ENCODE measurements around the gene ABHD6.
A peak's percentile ranks its signal among the peaks of the same experiment; 100 is the strongest.
"Not testable (repeated sequence)": the region's sequence is repeated elsewhere in the genome, so short reads cannot be mapped to it uniquely, and the experiment has no call there.

The ABHD6 gene

GRCh38 chr3:58285334-58285733 lies 47.7 kb downstream of the ABHD6 start:
- no peak for FAIRE-seq

GRCh38 chr3:58287354-58287753 lies 49.8 kb downstream of the ABHD6 start:
- FAIRE-seq, result no peak

- no peak for FAIRE-seq
Measured at GRCh38 chr3:58288011-58288728, 50.6 kb downstream of the ABHD6 start.

- FAIRE-seq, result not testable (repeated sequence)
Measured at GRCh38 chr3:58288964-58289613, 51.5 kb downstream of the ABHD6 start.

DNA sequence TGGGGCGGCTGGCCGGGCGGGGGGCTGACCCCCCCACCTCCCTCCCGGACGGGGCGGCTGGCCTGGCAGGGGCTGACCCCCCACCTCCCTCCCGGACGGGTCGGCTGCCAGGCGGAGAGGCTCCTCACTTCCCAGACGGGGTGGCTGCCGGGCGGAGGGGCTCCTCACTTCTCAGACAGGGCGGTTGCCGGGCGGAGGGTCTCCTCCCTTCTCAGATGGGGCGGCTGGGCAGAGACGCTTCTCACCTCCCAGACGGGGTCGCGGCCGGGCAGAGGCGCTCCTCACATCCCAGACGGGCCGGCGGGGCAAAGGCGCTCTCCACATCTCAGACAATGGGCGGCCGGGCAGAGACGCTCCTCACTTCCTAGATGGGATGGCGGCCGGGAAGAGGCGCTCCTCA lies 52.9 kb downstream of the ABHD6 start:
- FAIRE-seq, result not testable (repeated sequence)

- FAIRE-seq, result no peak
Measured at GRCh38 chr3:58291671-58292338, 54.2 kb downstream of the ABHD6 start.

- no peak for FAIRE-seq
Measured at GRCh38 chr3:58292866-58293265, 55.3 kb downstream of the ABHD6 start.

DNA sequence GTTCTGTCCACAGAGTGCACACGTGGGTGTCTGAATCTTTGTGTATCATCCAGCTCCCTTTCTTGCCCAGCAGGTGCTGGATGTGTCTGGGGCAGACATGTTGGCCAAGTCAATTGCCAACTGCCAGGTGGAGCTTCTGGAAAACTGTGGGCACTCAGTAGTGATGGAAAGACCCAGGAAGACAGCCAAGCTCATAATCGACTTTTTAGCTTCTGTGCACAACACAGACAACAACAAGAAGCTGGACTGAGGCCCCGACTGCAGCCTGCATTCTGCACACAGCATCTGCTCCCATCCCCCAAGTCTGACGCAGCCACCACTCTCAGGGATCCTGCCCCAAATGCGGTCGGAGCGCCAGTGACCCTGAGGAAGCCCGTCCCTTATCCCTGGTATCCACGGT lies 55.9 kb downstream of the ABHD6 start:
- no peak for FAIRE-seq

- FAIRE-seq, result no peak
Measured at GRCh38 chr3:58296269-58296668, 58.7 kb downstream of the ABHD6 start.

DNA sequence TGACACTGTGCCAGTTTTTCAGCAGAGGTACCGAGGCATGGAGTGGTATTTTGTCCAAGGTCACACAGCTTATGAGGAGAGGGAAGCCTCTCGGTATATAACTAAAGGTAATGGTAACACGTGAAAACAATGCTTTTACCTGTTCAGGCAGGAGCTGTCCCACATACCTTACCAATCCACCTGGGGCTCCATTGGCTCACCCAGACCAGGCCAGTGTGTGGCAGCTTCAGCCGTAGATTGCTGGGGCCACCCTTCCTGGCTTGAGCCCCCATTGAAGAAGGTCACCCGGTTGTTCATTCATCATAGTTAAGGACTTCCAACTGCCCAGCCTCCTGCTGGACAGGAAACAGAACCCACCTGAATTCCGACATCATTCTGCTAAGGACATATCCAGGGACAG lies 59.3 kb downstream of the ABHD6 start:
- FAIRE-seq, result no peak

DNA sequence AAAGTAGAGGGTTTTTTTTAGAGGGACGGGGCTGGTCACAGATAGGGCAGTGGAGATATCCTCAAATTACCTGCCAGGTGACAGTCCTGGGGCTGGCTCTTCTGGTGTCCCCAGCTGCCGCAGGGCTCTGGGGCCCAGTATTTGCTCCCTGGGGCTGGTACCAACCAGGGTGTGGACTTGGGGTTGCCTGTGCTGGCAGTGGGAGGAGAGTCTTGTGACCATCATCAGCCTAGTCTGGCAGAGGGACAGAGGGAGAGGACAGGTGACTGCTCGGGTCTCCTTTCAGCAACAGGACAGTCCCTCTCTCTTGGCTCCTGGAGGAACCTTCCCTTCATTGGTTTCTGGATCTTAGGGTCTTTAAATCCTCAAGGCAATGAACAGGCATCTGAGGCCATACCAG lies 60.6 kb downstream of the ABHD6 start:
- FAIRE-seq, result no peak

- FAIRE-seq, result no peak
Measured at GRCh38 chr3:58299075-58299474, 61.5 kb downstream of the ABHD6 start.

- no peak for FAIRE-seq
Measured at GRCh38 chr3:58299839-58300516, 62.4 kb downstream of the ABHD6 start.

DNA sequence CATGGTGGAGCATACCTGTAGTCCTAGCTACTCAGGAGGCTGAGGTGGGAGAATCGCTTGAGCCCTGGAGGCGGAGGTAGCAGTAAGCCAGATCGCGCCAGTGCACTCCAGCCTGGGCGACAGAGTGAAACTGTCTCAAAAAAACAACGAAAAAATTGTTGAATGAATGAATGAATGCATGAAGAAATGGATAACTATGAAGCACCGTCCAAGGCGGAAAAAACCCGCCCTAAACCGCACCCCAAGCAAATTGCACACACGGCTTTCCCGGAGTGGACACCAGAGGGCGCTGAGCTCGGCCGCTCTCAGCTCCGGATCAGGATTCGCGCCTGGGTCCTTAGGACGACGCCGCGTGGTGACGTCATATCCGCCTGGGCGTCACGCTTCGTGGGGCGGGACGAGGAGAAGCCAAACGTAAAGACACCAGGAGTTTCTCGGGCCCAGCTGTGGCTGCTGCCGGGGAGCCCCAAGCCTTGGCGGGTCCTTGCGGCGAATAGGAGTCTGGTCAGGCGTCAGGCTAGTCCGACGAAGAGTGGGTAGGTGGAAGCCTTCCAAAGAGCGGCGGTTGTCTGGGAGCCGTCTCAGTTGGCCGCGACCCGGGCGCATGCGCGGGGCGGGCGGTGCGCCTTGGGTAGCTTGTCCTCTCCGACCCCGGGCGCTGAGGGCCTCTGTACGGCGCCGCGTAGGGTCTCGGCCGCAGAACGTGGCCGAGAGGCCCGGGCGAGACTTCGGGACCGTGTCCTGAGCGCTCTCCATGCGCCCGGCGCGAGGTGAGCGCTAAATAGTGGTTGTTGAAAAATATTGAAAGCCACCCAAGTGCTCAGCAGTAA lies 68.5 kb downstream of the ABHD6 start, which contains the start of the genes HTD2 and RPP14:
Gene HTD2 (plus strand): TSS at position 639 of the 830 bp plus-strand sequence. CDS start 11,094 bp downstream, outside the sequence.
Gene RPP14 (plus strand): TSS at position 364 of the 830 bp plus-strand sequence. CDS start 4,085 bp downstream, outside the sequence.
- FAIRE-seq, result peak; percentile 21

DNA sequence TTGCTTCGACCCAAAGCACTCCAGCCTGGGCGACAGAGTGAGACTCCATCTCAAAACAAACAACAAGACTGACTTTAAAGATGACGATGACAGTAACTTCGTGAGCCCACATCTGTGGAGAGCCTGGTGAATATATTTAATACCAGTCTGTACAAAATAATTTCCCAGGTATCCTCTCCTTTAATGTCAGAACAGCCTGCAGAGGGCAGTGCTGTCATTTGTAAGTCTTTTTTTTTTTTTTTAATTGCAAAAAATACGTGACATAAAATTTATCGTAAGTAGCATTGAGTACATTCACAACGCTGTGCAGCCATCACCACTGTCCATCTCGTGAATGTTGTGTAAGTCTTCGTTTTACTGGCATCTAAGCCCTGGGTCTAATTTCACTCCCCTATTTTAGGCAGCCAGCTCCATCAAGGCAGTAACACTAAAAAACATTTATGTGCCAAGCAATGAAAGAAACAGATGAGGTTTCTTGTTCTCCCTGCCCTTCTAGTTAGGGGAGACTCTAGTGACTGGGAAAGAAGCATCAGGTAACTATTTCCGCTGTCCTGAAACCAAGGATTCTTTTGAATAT lies 70.1 kb downstream of the ABHD6 start:
- FAIRE-seq, result no peak

DNA sequence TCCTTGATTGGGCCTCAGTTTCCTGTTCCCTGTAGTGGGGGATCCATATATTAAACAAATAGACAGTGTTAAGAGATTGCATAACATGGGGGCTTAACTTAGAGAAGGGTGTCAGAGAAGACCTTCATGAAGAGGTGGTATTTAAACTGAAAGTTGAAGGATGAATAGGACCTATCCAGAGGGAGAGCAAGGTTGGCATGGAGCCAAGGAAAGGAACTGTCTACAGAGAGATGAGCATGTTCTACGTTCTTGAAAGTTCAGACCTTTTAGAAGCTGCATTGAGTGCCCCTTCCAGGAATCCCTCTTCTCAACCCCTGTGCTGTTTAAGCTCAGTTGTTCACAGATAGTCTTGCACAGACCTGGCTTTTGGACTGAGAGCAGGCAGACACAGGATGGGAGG lies 71.1 kb downstream of the ABHD6 start:
- FAIRE-seq, result no peak

DNA sequence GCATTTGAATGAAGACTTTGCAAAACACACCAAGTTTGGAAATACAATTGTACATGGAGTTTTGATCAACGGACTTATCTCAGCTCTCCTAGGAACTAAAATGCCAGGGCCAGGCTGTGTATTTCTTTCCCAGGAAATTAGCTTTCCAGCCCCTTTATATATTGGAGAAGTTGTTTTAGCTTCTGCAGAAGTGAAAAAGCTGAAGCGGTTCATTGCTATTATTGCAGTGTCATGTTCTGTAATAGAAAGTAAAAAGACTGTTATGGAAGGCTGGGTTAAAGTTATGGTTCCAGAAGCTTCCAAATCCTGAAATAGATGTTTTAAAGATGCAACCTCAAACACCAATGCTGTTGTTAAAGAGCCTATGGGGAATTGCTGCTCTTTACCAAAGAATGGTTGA lies 80.2 kb downstream of the ABHD6 start:
- FAIRE-seq, result no peak

DNA sequence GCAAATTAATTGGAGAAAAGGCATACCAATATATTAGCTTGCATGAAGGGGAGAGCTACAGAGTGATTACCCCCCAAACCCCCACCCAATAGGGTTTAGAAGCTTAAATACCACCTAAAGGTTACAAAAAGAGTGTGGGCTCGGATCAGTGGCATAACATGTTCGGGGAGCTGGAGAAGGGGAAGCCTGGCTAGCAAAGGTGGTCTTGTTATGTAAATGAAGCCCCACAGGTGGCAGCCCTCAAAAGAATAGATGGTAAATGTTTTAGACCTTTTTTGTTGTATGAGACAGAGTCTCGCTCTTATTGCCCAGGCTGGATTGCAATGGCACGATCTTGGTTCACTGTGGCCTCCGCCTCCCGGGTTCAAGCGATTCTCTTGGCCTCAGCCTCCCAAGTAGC lies 84.2 kb downstream of the ABHD6 start:
- no peak for FAIRE-seq

GRCh38 chr3:58322793-58323192 lies 85.2 kb downstream of the ABHD6 start:
- FAIRE-seq, result no peak

- FAIRE-seq, result no peak
Measured at GRCh38 chr3:58323529-58324390, 86.2 kb downstream of the ABHD6 start.

Measured in colon (tissue), 2 donors.